GM15510 (cell line): ENCODE results near the gene PEAR1.

ENCODE experiments used
- POLR2A ChIP-seq: IDR thresholded peaks from 3 replicates; pipeline ENCODE4 v1.6.1; 2011; ENCODE audit warnings: borderline replicate concordance; ENCODE audit not compliant: insufficient read length; ENCODE audit errors: extremely low read depth

Gene PEAR1

DNA sequence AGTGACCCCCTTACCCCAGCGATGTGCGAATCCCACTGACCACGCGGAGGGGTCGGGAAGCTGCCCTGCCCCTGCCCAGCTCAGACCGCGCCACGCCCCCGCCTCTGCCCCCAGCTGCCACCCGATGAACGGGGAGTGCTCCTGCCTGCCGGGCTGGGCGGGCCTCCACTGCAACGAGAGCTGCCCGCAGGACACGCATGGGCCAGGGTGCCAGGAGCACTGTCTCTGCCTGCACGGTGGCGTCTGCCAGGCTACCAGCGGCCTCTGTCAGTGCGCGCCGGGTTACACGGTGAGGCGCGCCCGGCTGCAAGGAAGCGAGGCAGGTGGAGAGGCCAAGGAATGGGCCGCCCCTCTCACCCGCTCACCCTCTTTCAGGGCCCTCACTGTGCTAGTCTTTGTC, 15.0 kb downstream of the PEAR1 start:
- TF ChIP-seq POLR2A: no peak

DNA sequence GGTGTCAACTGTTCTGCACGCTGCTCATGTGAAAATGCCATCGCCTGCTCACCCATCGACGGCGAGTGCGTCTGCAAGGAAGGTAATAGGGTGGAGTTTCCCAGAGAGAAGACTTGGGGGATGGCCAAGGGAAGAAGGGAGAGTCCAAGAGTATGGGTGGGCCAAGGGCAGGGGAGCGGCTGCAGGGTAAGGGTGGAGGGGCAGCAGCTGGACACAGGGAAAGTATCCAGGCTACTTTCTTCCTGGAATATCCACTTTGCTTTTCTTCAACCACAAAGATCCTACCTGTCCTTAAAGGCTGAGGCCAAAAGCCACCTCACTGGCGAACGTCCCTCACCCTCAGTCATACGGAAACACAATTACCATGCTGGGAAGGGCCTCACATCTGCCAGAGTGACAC, 15.4 kb downstream of the PEAR1 start:
- TF ChIP-seq POLR2A: no peak

DNA sequence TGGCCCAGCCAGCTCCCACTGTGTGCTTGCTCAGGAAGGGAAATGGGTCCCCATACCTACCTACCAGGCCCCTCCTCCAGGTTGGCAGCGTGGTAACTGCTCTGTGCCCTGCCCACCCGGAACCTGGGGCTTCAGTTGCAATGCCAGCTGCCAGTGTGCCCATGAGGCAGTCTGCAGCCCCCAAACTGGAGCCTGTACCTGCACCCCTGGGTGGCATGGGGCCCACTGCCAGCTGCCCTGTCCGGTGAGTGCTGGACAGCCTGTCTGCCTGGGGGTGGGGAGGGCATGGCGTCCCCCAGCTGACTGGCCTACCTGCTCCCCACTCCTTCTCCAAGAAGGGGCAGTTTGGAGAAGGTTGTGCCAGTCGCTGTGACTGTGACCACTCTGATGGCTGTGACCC, 16.2 kb downstream of the PEAR1 start:
- TF ChIP-seq POLR2A: no peak

DNA sequence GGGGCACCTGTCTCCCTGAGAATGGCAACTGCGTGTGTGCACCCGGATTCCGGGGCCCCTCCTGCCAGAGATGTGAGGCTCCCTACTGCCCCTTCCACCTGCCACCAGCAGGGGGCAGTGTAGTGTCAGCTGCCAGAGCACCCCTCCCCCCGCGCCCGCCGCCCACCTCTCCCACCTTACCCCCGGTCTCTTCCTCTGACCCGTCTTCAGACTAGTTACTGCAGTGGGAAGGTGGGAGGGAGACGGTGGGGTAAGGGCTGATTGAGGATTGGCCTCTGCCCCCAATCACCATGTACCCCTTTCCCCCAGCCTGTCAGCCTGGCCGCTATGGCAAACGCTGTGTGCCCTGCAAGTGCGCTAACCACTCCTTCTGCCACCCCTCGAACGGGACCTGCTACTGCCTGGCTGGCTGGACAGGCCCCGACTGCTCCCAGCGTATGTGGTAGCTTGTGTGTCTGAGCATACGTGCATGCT, 16.8 kb downstream of the PEAR1 start:
- no peak for TF ChIP-seq POLR2A

DNA sequence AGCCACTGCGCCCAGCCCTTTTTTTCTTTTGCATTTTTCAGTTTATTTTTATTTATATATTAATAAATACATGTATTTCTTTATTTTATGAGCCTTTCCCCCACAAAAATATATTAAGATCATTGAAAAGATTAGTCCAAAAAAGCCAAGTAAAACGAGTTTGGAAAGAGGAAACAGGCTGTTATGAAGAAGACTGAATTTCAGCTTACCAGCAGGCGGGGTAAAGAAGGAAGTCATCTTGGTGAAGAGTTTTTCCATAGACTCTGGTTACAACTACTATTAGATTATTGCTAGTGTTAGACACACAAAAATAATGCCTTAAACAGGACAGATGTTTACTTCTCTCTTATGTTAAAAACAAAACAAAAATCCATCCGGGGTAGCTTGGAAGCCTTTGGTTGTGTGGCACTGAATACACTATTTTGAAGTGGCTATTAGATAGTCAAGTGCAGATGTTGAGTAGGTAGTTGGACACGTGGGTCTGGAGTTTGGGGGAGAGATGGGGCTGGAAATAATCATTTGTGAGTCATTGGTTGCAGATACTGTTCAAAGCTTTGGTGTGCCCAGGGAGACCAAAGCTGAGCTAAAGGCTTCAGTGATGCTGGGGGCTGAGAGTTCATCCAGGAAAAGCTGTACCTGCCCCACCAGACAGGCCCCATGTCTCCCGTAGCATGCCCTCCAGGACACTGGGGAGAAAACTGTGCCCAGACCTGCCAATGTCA, 18.2 kb downstream of the PEAR1 start:
- TF ChIP-seq POLR2A: no peak

DNA sequence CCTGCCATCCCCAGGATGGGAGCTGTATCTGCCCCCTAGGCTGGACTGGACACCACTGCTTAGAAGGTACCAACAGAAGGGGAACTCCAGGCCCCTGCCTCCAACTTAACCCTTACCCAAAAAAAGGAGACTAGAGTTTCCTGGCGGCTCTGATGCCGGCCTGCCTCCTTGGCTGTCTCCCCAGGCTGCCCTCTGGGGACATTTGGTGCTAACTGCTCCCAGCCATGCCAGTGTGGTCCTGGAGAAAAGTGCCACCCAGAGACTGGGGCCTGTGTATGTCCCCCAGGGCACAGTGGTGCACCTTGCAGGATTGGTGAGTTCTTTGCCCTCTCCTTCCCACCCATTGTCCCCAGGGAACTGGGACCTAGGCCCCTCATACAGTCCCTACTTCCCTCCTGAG, 18.8 kb downstream of the PEAR1 start:
- TF ChIP-seq POLR2A: no peak

DNA sequence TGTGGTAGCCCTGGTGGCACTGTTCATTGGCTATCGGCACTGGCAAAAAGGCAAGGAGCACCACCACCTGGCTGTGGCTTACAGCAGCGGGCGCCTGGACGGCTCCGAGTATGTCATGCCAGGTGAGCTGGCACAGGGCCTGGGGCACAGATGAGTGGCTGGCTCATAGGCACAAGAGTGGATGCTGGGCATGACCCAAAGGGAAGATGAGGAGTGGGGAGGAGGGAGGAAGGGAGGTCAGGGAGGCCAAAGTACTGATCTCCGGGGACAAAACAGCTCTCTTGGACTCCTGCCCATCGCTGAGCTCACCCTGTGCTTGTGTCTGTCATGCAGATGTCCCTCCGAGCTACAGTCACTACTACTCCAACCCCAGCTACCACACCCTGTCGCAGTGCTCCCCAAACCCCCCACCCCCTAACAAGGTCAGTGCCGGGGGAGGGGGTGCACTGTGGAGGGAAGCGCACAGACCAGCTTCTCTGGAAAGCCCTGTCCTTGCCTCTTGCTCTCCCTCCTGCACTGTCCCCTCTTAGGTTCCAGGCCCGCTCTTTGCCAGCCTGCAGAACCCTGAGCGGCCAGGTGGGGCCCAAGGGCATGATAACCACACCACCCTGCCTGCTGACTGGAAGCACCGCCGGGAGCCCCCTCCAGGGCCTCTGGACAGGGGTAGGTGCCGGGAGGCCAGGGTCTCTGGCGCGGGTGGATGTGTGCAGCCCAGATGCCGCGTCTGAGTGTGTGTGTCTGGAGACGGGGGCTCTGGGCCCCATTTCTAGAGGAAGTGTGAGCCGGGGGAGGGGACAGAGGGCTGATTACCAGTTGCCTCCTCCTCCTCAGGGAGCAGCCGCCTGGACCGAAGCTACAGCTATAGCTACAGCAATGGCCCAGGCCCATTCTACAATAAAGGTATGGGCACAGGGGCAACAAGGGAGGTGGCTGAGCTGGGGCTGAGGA, 19.6 kb downstream of the PEAR1 start:
- TF ChIP-seq POLR2A: no peak

DNA sequence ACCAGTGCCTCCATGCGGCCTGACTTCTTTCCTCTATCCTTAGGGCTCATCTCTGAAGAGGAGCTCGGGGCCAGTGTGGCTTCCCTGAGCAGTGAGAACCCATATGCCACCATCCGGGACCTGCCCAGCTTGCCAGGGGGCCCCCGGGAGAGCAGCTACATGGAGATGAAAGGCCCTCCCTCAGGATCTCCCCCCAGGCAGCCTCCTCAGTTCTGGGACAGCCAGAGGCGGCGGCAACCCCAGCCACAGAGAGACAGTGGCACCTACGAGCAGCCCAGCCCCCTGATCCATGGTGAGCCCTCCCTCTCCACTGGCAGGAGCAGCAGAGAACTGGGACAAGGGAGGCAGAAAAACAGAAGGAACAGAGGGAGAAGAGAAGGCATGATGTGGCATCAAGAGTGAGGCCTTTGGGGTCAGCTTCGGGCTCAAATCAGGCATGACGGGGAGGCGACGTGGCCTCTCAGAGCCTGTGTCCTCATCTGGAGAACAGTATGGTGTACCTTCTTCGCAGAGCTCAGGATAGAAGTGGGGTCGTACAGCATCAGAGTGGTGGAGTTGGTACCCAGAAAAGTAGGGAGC, 20.4 kb downstream of the PEAR1 start:
- TF ChIP-seq POLR2A: no peak

DNA sequence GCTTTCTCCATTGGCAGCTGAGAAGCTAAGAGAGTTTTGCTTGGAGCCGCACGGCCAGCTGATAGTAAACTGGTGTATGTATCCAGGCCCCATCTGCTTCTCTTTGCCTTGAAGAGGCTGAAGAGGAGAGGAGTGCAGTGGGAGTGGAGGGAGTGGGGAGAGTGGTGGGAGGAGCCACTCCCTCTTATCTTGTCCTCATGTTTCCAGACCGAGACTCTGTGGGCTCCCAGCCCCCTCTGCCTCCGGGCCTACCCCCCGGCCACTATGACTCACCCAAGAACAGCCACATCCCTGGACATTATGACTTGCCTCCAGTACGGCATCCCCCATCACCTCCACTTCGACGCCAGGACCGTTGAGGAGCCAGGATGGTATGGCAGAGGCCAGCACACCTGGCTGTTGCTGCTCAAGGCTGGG, 20.9 kb downstream of the PEAR1 start:
- TF ChIP-seq POLR2A: no peak

DNA sequence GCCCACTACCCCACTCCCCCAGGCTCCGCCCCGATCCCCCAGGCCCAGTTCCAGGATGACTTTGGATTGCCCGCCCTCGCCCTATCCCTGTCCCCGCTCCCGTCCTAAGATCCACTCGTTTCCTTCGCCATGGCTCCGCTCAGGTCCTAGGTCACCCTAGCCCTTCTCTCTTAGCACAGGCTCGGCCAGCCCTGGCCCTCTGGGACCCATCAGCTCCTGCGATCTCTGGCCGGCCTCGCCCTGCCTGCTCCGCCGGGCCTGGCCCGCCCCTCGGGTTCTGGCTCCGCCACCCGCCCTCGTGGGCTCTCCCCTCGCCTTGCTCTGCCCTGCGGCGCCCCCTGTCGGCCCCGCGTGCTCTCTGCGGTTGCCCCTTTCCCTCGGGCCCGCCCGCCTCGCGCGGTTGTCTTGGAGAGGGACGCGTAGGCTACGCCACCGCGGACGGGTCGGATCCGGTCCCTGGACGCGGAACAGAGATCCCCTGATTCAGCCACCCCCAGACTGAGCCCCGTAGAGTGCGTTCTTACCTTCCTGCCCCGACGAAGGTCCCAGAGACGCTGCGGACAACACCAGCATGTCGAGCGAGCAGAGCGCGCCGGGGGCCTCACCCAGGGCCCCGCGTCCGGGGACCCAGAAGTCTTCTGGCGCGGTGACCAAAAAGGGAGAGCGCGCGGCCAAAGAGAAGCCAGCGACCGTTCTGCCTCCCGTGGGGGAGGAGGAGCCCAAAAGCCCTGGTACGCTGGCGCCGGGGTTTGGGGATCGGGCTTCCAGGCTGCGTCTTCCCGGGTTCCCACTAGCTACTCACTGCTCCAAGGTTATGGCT, 26.9 kb downstream of the PEAR1 start, which contains the start of gene LRRC71:
Gene LRRC71, plus strand, starts transcription at position 400 of the 820 bp plus-strand sequence. Its CDS starts 172 bp downstream, at position 572.
- no peak for TF ChIP-seq POLR2A

DNA sequence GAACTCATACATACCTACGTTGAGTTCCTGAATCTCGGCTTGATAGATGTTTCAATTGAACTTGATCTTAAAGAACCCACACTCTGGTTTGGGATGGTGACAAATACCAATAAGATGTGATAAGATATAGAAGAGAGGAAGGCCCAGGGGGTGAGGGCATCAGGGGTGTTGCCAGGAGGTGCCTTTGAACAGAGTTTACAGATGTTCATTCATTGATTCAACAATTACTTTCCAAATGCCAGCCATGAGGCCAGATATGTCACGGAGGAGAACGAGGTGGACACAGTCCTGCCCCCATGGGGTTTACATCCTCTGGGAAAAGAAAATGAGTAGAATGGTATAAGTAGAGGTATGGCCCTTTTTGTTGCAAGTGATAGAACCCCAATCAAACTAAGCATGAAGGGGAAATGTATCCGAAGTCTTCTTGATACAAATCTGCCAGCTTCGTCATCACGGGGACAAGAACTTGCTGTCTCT, 27.6 kb downstream of the PEAR1 start:
- no peak for TF ChIP-seq POLR2A

DNA sequence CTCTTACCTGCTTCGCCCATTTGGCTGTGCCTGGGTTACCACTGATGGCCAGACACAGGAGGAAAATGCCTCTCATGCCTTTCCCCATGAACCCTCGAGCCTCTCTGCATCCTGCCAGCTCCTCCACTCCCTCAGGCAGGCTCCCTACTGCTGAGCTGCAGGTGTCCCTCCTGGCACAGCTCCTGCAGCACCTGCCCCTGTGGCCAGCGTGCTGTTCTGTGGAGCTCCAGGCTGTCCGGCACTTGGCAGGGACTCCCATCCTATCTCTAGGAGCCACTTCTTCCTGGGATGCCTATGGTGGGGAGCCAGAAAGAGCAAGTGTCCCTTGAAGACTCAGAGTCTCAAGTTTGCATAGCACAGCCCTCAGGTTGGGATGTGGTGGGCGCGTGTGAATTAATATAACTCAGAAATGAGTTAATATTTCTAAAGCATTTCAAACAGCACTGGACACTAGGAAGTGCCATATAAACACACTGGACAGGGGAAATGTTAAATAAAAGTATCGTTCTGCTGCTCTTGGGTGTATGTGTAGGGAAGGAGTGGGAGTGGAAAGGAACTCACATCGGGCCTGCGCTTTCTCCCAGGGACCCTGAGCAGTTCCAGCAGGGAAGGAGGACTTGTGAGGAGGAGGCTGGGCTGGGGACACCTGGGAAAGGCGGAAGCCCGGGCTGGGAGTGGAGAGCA, 29.6 kb downstream of the PEAR1 start:
- no peak for TF ChIP-seq POLR2A

DNA sequence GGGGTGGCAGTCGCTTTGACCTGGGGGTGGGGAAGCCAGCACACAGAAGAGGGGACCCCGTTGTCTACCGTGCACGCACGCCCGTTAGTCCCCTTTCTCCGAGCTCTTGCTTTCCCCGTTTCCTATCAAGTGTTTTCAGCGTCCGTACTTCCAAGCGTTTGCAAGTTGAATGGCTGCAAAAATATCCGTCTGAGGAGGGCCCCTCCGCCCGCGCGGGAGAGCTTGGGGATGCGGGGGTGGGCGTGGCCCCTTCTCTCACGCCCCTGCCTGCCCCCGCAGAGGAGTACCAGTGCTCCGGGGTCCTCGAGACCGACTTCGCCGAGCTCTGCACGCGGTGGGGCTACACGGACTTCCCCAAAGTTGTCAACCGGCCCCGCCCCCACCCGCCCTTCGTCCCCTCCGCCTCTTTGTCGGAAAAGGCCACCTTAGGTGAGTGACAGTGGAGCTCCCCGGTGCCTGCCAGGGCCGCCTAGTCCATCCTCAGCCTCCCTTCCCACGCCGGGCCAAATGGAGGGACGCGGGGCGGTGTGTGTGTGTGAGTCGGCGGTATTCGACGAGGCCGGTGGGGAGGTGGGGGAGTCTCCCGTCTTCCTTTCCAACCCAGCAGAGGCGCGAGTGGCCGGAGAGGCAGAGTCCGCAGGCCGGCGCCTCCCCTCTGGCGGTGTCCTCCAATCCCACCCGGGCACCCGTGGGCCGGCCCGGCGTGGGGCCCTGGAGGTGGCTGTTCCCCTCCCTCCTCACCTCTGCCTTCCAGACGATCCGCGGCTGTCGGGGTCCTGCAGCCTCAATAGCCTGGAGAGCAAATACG, 30.4 kb downstream of the PEAR1 start:
- TF ChIP-seq POLR2A: no peak
